Endothelial cell of umbilical vein (primary cell): ENCODE data around the gene HMGXB4.

ENCODE experiments used
- CTCF ChIP-seq, 2 donors: IDR thresholded peaks; 1 replicate in 1 of 2; 2 replicates in 1 of 2; pipeline ENCODE4 v1.5.1; 2011; ENCODE audit warnings: low read length in 2 of 2, mild to moderate bottlenecking in 2 of 2, moderate library complexity in 2 of 2, control low read depth in 1 of 2, inconsistent platforms in 1 of 2, low read depth in 1 of 2; ENCODE audit not compliant: insufficient read depth in 1 of 2; ENCODE audit errors: extremely low read depth in 1 of 2
- POLR2A ChIP-seq: IDR thresholded peaks from 2 replicates; pipeline ENCODE4 v1.6.1; 2012; ENCODE audit warnings: low read depth, mild to moderate bottlenecking, control low read depth, low read length

GRCh38 chr22:35327690-35328471 lies 70.6 kb downstream of the HMGXB4 start:
- no peak for TF ChIP-seq CTCF (IDR thresholded peaks at IDR 0.05; ENCODE audit: extremely low read depth in 1 of 2, insufficient read depth in 1 of 2, low read depth in 1 of 2, low read length in 2 of 2)
- TF ChIP-seq POLR2A = no peak
